ENCODE results near the gene NUDT2.

- TF ChIP-seq POLR2A (IDR thresholded peaks at IDR 0.05) (no peak), CTCF (IDR thresholded peaks at IDR 0.05) (no peak), POLR2AphosphoS5 (IDR thresholded peaks at IDR 0.05) (no peak)
Measured at GRCh38 chr9:34311499-34312185, 17.7 kb upstream of the NUDT2 start.
